ENCODE data around the gene MAP6D1. TPM values are rescaled to one million over a fixed set of nuclear protein-coding genes. Genes with fewer than 3 reads are reported as not detected.
A peak's percentile ranks its signal among the peaks of the same experiment; 100 is the strongest.

MAP6D1 gene
- total RNA-seq, 1 donor from 2014 or later, result 3.3 TPM

DNA sequence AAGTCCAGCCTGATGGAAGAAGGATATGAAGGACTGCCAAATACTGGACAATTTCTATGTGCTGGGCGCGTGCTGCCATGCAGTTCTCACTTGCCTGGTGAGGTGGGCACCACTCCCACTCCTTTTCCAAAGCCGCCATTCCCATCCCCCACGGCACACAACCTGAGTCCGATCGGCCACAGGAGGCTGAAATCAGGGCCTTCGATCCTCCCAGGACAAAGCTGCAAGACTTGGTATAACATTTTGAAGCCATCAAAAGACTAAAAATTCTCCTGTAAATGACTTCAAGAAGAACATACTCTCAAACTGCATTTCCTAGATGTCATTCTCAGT, 3.1 kb upstream of the MAP6D1 start:
- no peaks in the 10 kb centered on the region for H3K27me3 ChIP-seq (ENCODE audit: control insufficient read depth, insufficient read depth, low read length)
- no peak overlapping the region for H3K4me3 ChIP-seq (ENCODE audit: low read depth, low read length)
- no peaks in the 10 kb centered on the region for H3K36me3 ChIP-seq (ENCODE audit: control insufficient read depth, insufficient read depth, low read length)
- TF ChIP-seq, protein P1, sequence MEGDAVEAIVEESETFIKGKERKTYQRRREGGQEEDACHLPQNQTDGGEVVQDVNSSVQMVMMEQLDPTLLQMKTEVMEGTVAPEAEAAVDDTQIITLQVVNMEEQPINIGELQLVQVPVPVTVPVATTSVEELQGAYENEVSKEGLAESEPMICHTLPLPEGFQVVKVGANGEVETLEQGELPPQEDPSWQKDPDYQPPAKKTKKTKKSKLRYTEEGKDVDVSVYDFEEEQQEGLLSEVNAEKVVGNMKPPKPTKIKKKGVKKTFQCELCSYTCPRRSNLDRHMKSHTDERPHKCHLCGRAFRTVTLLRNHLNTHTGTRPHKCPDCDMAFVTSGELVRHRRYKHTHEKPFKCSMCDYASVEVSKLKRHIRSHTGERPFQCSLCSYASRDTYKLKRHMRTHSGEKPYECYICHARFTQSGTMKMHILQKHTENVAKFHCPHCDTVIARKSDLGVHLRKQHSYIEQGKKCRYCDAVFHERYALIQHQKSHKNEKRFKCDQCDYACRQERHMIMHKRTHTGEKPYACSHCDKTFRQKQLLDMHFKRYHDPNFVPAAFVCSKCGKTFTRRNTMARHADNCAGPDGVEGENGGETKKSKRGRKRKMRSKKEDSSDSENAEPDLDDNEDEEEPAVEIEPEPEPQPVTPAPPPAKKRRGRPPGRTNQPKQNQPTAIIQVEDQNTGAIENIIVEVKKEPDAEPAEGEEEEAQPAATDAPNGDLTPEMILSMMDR (IDR thresholded peaks at IDR 0.05; ENCODE audit: insufficient read depth, low read length, poor library complexity, severe bottlenecking), result no peak
- no peak for DNase-seq (ENCODE audit: low read depth)

- no peak for DNase-seq (ENCODE audit: low read depth)
- Histone ChIP-seq H3K4me3 (ENCODE audit: low read depth, low read length) (no peak overlapping the region), H3K36me3 (ENCODE audit: control insufficient read depth, insufficient read depth, low read length) (no peaks in the 10 kb centered on the region), H3K27me3 (ENCODE audit: control insufficient read depth, insufficient read depth, low read length) (no peaks in the 10 kb centered on the region)
- TF ChIP-seq, protein P1 (IDR thresholded peaks at IDR 0.05; ENCODE audit: insufficient read depth, low read length, poor library complexity, severe bottlenecking), result no peak
These were observed 2.6 kb upstream of the MAP6D1 start for GRCh38 chr3:183827809-183828537.

DNA sequence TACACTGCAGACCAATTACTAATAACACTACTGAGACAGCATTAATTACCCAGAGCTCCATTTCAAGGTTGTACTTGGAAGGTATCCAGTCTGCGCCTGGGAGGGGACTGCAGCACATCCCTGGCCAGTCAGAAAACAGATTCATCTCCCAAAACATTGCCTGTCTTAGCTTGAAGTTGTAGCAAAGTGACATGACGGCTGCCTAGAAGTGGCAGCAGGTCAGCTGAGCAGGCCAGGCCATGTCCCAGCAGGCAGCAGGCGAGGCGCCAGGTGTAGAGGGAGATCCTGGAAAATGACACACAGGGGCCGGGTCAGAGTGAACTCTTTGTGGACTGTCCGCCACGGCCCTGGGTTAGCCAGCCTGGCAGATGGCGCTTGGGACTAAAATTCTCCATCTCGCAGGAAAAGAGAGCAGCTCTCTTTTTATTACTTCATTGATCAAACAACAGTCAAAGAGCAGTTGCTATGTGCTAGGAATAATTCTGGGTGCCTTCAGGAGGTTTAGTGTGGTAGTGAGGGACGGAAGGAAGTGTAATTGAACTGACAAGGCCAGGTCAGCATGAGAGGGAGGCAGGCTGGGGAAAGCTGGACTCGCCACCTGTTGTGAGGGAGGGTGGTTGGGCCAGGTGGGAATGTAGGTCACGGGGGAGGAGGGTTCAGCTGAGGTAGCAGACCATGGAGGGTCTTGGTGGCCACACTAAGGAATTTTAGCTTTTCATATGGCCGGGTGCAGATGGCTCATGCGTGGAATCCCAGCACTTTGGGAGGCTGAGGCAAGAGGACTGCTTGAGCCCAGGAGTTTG, 1.3 kb upstream of the MAP6D1 start:
- Histone ChIP-seq H3K4me3 (ENCODE audit: low read depth, low read length) (no peak overlapping the region), H3K27me3 (ENCODE audit: control insufficient read depth, insufficient read depth, low read length) (no peaks in the 10 kb centered on the region), H3K36me3 (ENCODE audit: control insufficient read depth, insufficient read depth, low read length) (no peaks in the 10 kb centered on the region)
- TF ChIP-seq, protein P1 (IDR thresholded peaks at IDR 0.05; ENCODE audit: insufficient read depth, low read length, poor library complexity, severe bottlenecking), result no peak
- no peak for DNase-seq (ENCODE audit: low read depth)

DNA sequence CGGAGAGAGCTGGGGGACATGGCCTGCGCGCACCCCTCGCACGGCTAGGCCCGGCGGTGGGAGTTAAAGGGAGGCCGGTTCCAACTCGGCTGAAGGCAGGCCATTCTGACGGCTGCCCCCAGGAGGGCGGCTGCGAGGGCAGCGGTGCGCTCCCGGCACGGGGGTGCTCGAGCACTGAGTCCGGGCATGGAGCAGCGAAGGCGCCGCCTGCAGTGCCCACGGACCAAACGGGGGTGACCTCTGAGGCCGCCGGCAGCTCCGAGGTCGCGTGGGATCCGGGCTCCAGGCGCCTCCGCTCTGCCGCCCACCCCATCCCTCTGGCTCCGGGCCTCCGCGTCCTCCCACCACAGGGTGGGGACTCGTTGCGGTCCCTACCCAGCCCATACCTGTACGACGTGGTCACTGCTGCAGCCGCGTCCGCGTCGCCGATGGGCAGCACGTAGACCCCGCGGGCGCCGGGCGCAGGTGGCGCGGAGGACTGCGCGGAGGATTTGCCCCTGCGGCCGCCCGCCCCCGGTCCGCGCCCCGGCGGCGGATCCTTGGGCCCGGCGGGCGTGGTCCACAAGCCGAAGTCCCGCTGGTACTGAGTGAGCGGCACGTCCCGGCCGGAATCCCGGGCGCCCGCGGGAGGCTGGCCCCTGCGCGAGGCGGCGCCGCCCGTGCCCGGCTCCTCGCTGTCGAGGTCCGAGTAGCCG, 469 bp downstream of the MAP6D1 start:
- TF ChIP-seq, protein P1 (IDR thresholded peaks at IDR 0.05; ENCODE audit: insufficient read depth, low read length, poor library complexity, severe bottlenecking), result no peak
- H3K4me3 ChIP-seq (ENCODE audit: low read depth, low read length), result peak overlapping the region; percentile 55
- no peaks in the 10 kb centered on the region for H3K27me3 ChIP-seq (ENCODE audit: control insufficient read depth, insufficient read depth, low read length)
- DNase-seq (ENCODE audit: low read depth), result no peak
- no peaks in the 10 kb centered on the region for H3K36me3 ChIP-seq (ENCODE audit: control insufficient read depth, insufficient read depth, low read length)

- TF ChIP-seq, protein P1 (IDR thresholded peaks at IDR 0.05; ENCODE audit: insufficient read depth, low read length, poor library complexity, severe bottlenecking), result no peak
- H3K4me3 ChIP-seq (ENCODE audit: low read depth, low read length), result no peak overlapping the region
These were observed 1.4 kb downstream of the MAP6D1 start for GRCh38 chr3:183823963-183824362.

More at GRCh38 chr3:183823963-183824362, 1.4 kb downstream of the MAP6D1 start:
- Histone ChIP-seq H3K27me3 (ENCODE audit: control insufficient read depth, insufficient read depth, low read length) (no peaks in the 10 kb centered on the region), H3K36me3 (ENCODE audit: control insufficient read depth, insufficient read depth, low read length) (no peaks in the 10 kb centered on the region)
- DNase-seq (ENCODE audit: low read depth), result no peak

All from kidney epithelial cell (primary cell).